Epithelial cell of esophagus (primary cell): ENCODE measurements around the gene DCST2.

ENCODE experiments used
- DNase-seq: peaks from one replicate; pipeline ENCODE4 v3.0.0; 2010; ENCODE audit warnings: low read depth
- H3K4me3 ChIP-seq: 2 replicates; pipeline ENCODE4 v1.5.1; 2011; ENCODE audit warnings: mild to moderate bottlenecking, low read length, control low read depth
- CTCF ChIP-seq: IDR thresholded peaks from 2 replicates; pipeline ENCODE4 v1.5.1; 2011; ENCODE audit warnings: low read depth, mild to moderate bottlenecking, low read length, control low read depth, inconsistent platforms; ENCODE audit not compliant: insufficient read depth; ENCODE audit errors: missing control alignments

Gene DCST2

DNA sequence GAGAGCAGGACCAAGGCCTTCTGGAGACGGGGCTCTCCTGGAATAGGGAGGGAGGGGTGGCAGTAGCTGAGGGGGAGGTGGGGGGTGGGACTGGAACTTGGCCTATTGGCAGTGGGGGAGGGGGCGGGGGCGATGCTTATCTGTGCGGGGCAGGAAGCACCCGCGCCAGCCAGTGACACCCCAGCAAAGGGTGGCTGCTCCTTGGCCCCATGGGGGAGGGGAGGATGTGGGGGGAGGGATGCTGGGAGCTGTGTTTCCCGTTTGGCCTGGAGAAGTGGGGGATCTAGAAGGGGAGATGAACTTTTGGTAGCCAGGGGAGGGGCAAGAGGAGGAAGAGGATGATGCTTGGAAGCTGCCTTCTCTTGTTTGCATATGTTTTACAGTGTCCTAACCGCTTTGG lies 19.9 kb downstream of the DCST2 start:
- DNase-seq: no peak
- H3K4me3 ChIP-seq: no peak overlapping the region
- no peak for TF ChIP-seq CTCF

DNA sequence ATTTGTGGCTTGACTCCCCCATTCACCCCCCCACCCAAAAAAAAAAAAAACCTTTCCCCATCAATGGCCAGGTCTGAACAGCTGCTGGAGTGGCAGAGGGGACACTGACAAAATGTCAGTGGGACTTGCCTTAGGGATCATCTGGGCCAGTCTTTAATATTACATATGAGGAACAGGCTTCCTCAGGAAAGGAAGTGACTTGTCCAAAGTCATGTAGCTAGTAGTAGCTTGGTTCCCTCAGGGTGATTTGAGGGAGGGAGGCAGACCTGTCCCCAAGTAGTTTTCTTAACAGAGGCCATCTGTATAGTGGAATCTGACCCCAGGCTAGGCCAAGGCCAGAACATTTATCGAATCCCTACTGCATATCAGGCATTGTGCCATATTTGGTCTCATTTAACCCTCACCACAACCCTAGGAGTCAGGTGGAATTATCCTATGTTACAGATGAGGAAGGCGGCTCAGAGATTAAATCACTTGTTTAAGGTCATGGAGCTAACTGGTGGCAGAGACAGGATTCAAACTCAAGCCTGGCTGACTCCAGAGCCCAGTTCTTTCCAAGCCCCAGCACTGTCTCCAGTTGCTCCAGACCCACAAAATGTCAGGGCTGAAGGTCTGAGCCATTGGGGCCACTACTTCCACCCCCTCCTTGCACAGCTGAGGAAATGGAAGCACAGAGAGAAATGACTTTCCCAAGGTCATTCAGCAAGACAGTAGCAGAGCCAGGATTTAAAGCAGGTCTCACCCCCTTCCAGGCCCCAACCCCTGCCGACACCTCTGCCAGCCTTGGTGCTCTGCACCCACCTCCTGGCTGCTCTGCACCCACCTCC lies 20.6 kb downstream of the DCST2 start:
- no peak for DNase-seq
- no peak for TF ChIP-seq CTCF
- no peak overlapping the region for H3K4me3 ChIP-seq

DNA sequence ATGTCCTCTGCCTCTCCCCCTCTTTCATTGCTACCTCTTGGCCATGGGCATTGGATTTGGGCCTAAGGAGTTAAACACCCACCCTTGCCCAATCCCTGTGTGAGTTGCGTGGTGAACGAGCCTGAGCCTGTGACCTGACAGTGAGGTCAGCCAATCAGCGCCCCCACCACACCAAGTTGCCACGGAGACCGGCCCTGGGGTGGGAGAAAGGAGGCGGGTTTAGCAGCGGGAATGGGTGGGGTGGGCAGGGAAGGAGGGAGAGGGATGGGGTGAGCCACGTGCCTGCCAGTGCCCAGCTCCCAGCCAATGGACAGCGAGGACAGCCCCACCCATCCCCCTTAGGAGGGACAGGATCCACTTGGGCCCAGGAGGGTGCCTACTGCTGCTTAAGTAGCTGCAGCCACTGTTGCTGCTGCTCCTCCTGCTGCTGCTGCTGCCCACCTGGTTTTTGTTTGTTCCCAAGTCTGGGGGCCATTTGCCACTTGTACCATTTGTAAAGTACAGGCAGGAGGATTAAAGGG lies 21.5 kb downstream of the DCST2 start:
- H3K4me3 ChIP-seq: peak overlapping the region; percentile 21
- peak; percentile 78 for DNase-seq
- no peak for TF ChIP-seq CTCF

DNA sequence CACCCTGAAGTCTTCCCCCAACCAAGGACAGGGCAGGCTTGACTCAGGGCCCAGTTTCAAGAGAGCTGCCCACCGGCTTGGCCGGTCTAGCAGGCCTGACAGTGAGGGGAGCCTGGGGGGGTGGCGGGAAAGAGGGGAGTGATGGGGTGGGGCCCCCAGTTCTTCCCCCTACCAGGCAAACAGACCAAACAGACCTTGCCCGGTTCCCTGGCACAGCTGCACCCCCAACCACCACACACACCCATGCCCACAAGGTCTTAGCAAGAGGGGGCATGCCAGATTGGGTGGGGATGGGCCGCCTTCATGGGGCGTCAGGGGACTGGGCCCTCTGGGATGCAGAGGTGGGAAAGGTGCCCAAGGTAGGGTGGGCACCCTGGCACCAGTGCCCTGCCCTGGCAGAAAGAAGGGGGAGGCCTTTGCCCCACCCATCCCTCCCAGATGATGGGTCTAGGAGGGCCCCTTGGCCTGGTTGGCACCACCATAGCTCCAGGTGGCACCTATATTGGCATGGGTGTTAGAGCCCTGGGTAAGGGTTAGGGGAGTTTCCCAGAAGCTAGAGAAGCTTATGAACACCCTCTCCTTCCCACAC lies 22.1 kb downstream of the DCST2 start:
- H3K4me3 ChIP-seq: peak overlapping the region; percentile 21

DNA sequence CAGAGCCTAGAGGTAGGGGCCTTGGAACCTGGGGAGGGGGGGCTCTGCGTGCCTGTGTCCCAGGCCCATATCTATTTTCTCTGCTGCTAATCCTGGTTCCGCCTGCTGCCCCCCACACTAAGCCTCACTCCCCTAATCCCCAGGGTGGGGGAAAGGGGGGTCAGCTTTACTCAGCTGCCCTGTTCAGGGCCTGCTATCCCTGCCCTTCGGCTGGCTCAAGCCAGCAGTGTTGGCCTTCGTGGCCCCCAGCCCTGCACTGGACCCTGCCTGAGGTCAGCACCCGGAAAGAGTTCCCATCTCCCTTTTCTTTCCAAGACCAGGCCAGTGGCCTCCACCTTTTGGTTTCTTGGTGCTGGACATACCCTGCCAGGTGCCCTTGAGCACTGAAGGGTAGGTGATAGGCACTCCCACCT lies 22.6 kb downstream of the DCST2 start:
- no peak for DNase-seq
- TF ChIP-seq CTCF: no peak
- peak overlapping the region; percentile 21 for H3K4me3 ChIP-seq

More for the DNA sequence above, 22.1 kb downstream of the DCST2 start:
- peak; percentile 35 for DNase-seq
- TF ChIP-seq CTCF: no peak

DNA sequence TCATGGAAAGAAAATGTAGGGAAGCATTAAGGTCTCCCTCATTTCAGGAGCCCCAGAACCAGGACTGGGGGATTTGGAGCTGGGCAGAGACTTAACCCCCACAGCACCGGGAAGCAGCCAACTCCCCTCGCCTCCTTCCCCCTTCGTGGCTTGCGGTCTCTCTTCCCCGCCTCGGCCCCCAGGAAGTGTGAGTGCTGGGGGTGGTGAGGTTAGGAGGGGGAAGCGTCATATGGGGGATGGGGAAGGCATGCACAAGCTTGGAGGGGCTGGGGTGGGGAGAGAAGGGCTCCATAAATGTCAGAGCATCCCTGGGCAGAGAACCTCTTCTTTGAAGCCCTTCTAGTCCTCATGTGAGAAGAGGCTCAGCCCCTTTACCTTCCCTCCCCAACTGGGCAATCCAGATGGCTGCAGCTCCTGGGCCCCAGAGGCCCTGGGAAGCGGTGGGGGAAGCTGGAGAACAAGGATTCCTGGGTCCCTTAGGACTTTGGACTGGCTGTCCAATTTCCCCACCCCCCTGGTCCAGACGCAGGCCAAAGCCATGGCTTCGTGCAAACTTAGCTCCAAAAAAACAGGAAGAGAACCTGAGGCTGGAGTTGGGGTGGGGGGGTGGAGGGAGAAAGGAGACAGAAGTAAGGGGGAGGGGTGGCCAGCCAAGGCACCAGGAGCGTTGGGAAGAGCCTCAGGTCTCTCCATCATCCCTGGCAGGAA lies 23.2 kb downstream of the DCST2 start:
- no peak for DNase-seq
- H3K4me3 ChIP-seq: peak overlapping the region; percentile 64
- TF ChIP-seq CTCF: no peak
